Keratinocyte (primary cell): ENCODE results near the gene RYR1. TPM values are rescaled to one million over a fixed set of nuclear protein-coding genes. Genes with fewer than 3 reads are reported as not detected.

Source experiments
- DNase-seq: peaks from one replicate; pipeline ENCODE4 v3.0.0-alpha.2; 2011; ENCODE audit warnings: low read depth, missing footprints, low spot score
- FAIRE-seq: peaks from 2 replicates; lab custom pipeline; 2011; peaks lifted over from hg19 to GRCh38; lab: Jason Lieb, UNC
- H2AFZ ChIP-seq: 2 replicates; pipeline ENCODE4 v1.6.0; 2012; ENCODE audit warnings: low read length, control low read depth, inconsistent platforms; ENCODE audit not compliant: control insufficient read depth
- H3K27ac ChIP-seq: 2 replicates; pipeline ENCODE4 v1.5.1; 2011; ENCODE audit warnings: low read length; ENCODE audit not compliant: control insufficient read depth, insufficient read depth
- H3K27me3 ChIP-seq: 3 replicates; pipeline ENCODE4 v1.6.0; 2011; ENCODE audit warnings: low read length; ENCODE audit not compliant: control insufficient read depth, insufficient read depth; ENCODE audit errors: extremely low read depth
- H3K36me3 ChIP-seq, 2 experiments: 2 replicates in 1 of 2; 3 replicates in 1 of 2; pipeline ENCODE4 v1.5.1; 2011; ENCODE audit warnings: low read length in 2 of 2, mild to moderate bottlenecking in 1 of 2; ENCODE audit not compliant: control insufficient read depth in 2 of 2, insufficient read depth in 2 of 2; ENCODE audit errors: extremely low read depth in 1 of 2
- H3K4me1 ChIP-seq: 3 replicates; pipeline ENCODE4 v1.5.1; 2011; ENCODE audit warnings: low read length; ENCODE audit not compliant: control insufficient read depth, insufficient read depth; ENCODE audit errors: extremely low read depth
- H3K4me2 ChIP-seq: 3 replicates; pipeline ENCODE4 v1.6.0; 2011; ENCODE audit warnings: low read depth, low read length; ENCODE audit not compliant: control insufficient read depth, insufficient read depth; ENCODE audit errors: extremely low read depth
- H3K4me3 ChIP-seq, 3 experiments: fragments of 200-600 bp in 1 of 3; sonication (generic) in 1 of 3; 2 replicates in 2 of 3; 3 replicates in 1 of 3; pipeline ENCODE4 v1.5.1; 2011 to 2016; ENCODE audit warnings: low read length in 3 of 3, mild to moderate bottlenecking in 3 of 3, control low read depth in 2 of 3, inconsistent platforms in 1 of 3, low read depth in 1 of 3, mixed read lengths in 1 of 3, mixed run types in 1 of 3, moderate library complexity in 1 of 3; ENCODE audit not compliant: control insufficient read depth in 2 of 3, insufficient read depth in 2 of 3; ENCODE audit errors: extremely low read depth in 1 of 3
- H3K79me2 ChIP-seq: 2 replicates; pipeline ENCODE4 v1.6.0; 2012; ENCODE audit warnings: low read length; ENCODE audit not compliant: control insufficient read depth, insufficient read depth
- H3K9ac ChIP-seq: 3 replicates; pipeline ENCODE4 v1.6.0; 2011; ENCODE audit warnings: low read length; ENCODE audit not compliant: control insufficient read depth, insufficient read depth; ENCODE audit errors: extremely low read depth
- H3K9me1 ChIP-seq: 3 replicates; pipeline ENCODE4 v1.6.0; 2011; ENCODE audit warnings: low read length; ENCODE audit not compliant: control insufficient read depth, insufficient read depth; ENCODE audit errors: extremely low read depth
- H3K9me3 ChIP-seq: 2 replicates; pipeline ENCODE4 v1.5.1; 2012; ENCODE audit warnings: low read depth, low read length; ENCODE audit not compliant: control insufficient read depth
- H4K20me1 ChIP-seq: 3 replicates; pipeline ENCODE4 v1.6.0; 2011; ENCODE audit warnings: low read length; ENCODE audit not compliant: control insufficient read depth, insufficient read depth; ENCODE audit errors: extremely low read depth
- EZH2 ChIP-seq: IDR thresholded peaks from one replicate; pipeline ENCODE4 v1.6.1; 2012; ENCODE audit warnings: inconsistent platforms, mild to moderate bottlenecking, low read length, moderate library complexity
- dilution Hi-C: fragments of 300-500 bp; cut with MboI; formaldehyde crosslinking; loops from one replicate; pipeline ENCODE4 v1.7.0; 2020; ENCODE audit warnings: low sequenced_read_pairs; ENCODE audit not compliant: extremely low pct_ligation_motif_present
- polyA plus RNA-seq, 5 experiments: library from polyadenylated mRNA; depleted of rRNA in 3 of 5; stranded (reverse) in 3 of 5; stranded (forward) in 1 of 5; unstranded in 1 of 5; fragments of >200 nt; gene quantifications; 1 replicate in 1 of 5; 2 replicates in 3 of 5; 3 replicates in 1 of 5; pipeline versions ENCODE4 v1.2.1 to v1.2.3, GENCODE V29; 2011 to 2012; ENCODE audit warnings: missing spikeins in 2 of 5, low read depth in 1 of 5, low replicate concordance in 1 of 5
- TF ChIP-seq, protein P1 (sequence below), 3 experiments: IDR thresholded peaks in 1 of 3; conservative IDR thresholded peaks in 1 of 3; optimal IDR thresholded peaks in 1 of 3; 2 replicates in 2 of 3; 3 replicates in 1 of 3; pipeline versions ENCODE3 to v1.5.1; 2011; ENCODE audit warnings: low read length in 3 of 3, mild to moderate bottlenecking in 3 of 3, moderate library complexity in 2 of 3, control low read depth in 1 of 3, inconsistent platforms in 1 of 3; ENCODE audit not compliant: insufficient read depth in 2 of 3; ENCODE audit errors: extremely low read depth in 1 of 3

Gene RYR1
- polyA plus RNA-seq, 1 donor (not counting 4 experiments of a cell fraction or from before 2014, with no cell fraction given) = 0.41 TPM

DNA sequence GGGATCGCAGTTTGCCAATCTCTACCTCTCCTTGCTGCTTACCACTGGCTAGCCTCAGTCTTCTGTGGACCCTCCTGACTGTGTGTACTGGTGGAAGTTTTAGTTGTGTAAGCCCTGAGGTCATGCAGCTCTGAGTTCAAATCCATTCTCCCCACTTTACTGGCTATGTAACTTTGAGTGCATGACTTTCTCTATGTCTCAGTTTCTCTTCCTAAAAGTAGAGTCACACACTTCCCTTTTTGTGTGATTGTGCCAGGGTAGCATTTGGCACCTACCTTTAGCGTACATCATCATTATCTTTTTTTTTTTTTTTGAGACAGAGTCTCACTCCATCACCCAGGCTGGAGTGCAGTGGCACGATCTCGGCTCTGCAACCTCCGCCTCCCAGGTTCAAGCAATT lies 113.9 kb downstream of the RYR1 start:
- Histone ChIP-seq H3K9ac (no peak overlapping the region), H3K4me3 (no peak overlapping the region), H4K20me1 (no peaks in the 10 kb centered on the region), H3K27me3 (no peaks in the 10 kb centered on the region), H3K4me1 (peaks cover 14% of the 10 kb centered on the region), H3K9me1 (peaks cover 2% of the 10 kb centered on the region), H3K36me3 (no peaks in the 10 kb centered on the region), H3K9me3 (no peaks in the 10 kb centered on the region), H3K27ac (no peak overlapping the region), H2AFZ (no peak overlapping the region), H3K4me2 (no peak overlapping the region), H3K79me2 (no peaks in the 10 kb centered on the region)
- TF ChIP-seq, protein P1, sequence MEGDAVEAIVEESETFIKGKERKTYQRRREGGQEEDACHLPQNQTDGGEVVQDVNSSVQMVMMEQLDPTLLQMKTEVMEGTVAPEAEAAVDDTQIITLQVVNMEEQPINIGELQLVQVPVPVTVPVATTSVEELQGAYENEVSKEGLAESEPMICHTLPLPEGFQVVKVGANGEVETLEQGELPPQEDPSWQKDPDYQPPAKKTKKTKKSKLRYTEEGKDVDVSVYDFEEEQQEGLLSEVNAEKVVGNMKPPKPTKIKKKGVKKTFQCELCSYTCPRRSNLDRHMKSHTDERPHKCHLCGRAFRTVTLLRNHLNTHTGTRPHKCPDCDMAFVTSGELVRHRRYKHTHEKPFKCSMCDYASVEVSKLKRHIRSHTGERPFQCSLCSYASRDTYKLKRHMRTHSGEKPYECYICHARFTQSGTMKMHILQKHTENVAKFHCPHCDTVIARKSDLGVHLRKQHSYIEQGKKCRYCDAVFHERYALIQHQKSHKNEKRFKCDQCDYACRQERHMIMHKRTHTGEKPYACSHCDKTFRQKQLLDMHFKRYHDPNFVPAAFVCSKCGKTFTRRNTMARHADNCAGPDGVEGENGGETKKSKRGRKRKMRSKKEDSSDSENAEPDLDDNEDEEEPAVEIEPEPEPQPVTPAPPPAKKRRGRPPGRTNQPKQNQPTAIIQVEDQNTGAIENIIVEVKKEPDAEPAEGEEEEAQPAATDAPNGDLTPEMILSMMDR (optimal IDR thresholded peaks at IDR 0.05 in 1 of 3, IDR thresholded peaks at IDR 0.05 in 1 of 3, conservative IDR thresholded peaks at IDR 0.05 in 1 of 3; ENCODE audit: extremely low read depth in 1 of 3, insufficient read depth in 2 of 3, low read length in 3 of 3) = no peak
- TF ChIP-seq EZH2 = no peak
- dilution Hi-C loops = no loop called here
- FAIRE-seq = no peak
- no peak for DNase-seq

DNA sequence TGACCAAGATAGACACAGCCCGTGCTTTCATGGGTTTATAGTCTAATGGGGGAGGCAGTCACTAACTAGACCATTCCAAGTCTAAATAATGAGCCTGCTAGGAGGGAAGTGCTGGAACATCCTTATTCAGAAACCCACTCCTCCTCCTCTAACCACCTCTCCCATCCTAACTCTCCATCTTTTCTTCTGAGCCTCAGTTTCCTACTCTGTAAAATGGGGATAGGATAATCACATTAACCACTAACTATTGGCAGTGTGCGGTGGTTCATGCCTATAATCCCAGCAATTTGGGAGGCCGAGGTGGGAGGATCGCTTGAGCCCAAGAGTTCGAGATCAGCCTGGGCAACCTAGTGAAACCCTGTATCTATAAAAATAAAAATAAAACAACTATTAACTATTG lies 115.6 kb downstream of the RYR1 start:
- H3K9me3 ChIP-seq = no peaks in the 10 kb centered on the region
- H3K9me1 ChIP-seq = peaks cover 2% of the 10 kb centered on the region
- no peak overlapping the region for H3K4me2 ChIP-seq
- dilution Hi-C loops = no loop called here
- no peaks in the 10 kb centered on the region for H4K20me1 ChIP-seq
- H3K36me3 ChIP-seq = no peaks in the 10 kb centered on the region
- DNase-seq (no peak), FAIRE-seq (no peak)
- no peak for TF ChIP-seq EZH2
- TF ChIP-seq, protein P1 (optimal IDR thresholded peaks at IDR 0.05 in 1 of 3, IDR thresholded peaks at IDR 0.05 in 1 of 3, conservative IDR thresholded peaks at IDR 0.05 in 1 of 3; ENCODE audit: extremely low read depth in 1 of 3, insufficient read depth in 2 of 3, low read length in 3 of 3) = no peak
- no peak overlapping the region for H3K27ac ChIP-seq
- H3K4me3 ChIP-seq = no peak overlapping the region
- H3K9ac ChIP-seq = no peak overlapping the region
- no peak overlapping the region for H2AFZ ChIP-seq
- H3K4me1 ChIP-seq = peaks cover 14% of the 10 kb centered on the region
- no peaks in the 10 kb centered on the region for H3K27me3 ChIP-seq
- no peaks in the 10 kb centered on the region for H3K79me2 ChIP-seq
